ENCODE measurements around the gene AIRE.
"Not testable (repeated sequence)": the region's sequence is repeated elsewhere in the genome, so short reads cannot be mapped to it uniquely, and the experiment has no call there.

AIRE gene

GRCh38 chr21:44292812-44293195 lies 7.1 kb downstream of the AIRE start:
- DNase-seq, result no peak

GRCh38 chr21:44293551-44294231 lies 8.0 kb downstream of the AIRE start:
- DNase-seq, result no peak

- no peak for DNase-seq
Measured at GRCh38 chr21:44294391-44295162, 8.9 kb downstream of the AIRE start.

- DNase-seq, result no peak
Measured at GRCh38 chr21:44295163-44295573, 9.5 kb downstream of the AIRE start.

GRCh38 chr21:44295646-44296045 lies 10.0 kb downstream of the AIRE start:
- no peak for DNase-seq

GRCh38 chr21:44296103-44296519 lies 10.4 kb downstream of the AIRE start:
- DNase-seq, result no peak

GRCh38 chr21:44296916-44297315 lies 11.2 kb downstream of the AIRE start:
- DNase-seq, result no peak

GRCh38 chr21:44297525-44298290 lies 12.0 kb downstream of the AIRE start:
- peak; percentile 95 for DNase-seq

- DNase-seq, result no peak
Measured at GRCh38 chr21:44298301-44298700, 12.6 kb downstream of the AIRE start.

GRCh38 chr21:44299085-44299457 lies 13.4 kb downstream of the AIRE start:
- DNase-seq, result no peak

- DNase-seq, result peak; percentile 93
Measured at GRCh38 chr21:44299458-44300261, 14.0 kb downstream of the AIRE start, which contains the start of gene PFKL. PFKL (plus strand) TSS chr21:44300053; CDS start chr21:44300106, 53 bp downstream.

- peak; percentile 86 for DNase-seq
Measured at GRCh38 chr21:44300262-44300959, 14.7 kb downstream of the AIRE start.

GRCh38 chr21:44301141-44301540 lies 15.5 kb downstream of the AIRE start:
- no peak for DNase-seq

GRCh38 chr21:44301961-44302406 lies 16.3 kb downstream of the AIRE start:
- DNase-seq, result peak; percentile 67

- DNase-seq, result not testable (repeated sequence)
Measured at GRCh38 chr21:44302573-44303401, 17.1 kb downstream of the AIRE start.

- DNase-seq, result no peak
Measured at GRCh38 chr21:44303490-44303981, 17.9 kb downstream of the AIRE start.

GRCh38 chr21:44304011-44304616 lies 18.4 kb downstream of the AIRE start:
- no peak for DNase-seq

GRCh38 chr21:44304877-44305293 lies 19.2 kb downstream of the AIRE start:
- peak; percentile 82 for DNase-seq

- no peak for DNase-seq
Measured at GRCh38 chr21:44305691-44306090, 20.0 kb downstream of the AIRE start.
